GM23338 (cell line): ENCODE results near the gene AKR1B1. TPM values are rescaled to one million over a fixed set of nuclear protein-coding genes. Genes with fewer than 3 reads are reported as not detected.

Experiments used
- ATAC-seq: fragments of 200-7000 bp; cut with Tn5 transposase; 3 replicates; pipeline ENCODE4 v1.9.1; 2020
- DNase-seq: peaks from one replicate; pipeline ENCODE4 v3.0.0-alpha.2; 2015; ENCODE audit warnings: low spot score
- H2AFZ ChIP-seq: fragments of 200-600 bp; sonication (generic); 2 replicates; pipeline ENCODE4 v1.8.0; 2016; ENCODE audit warnings: antibody characterized with exemption, mild to moderate bottlenecking, moderate library complexity
- H3F3A ChIP-seq: fragments of 200-600 bp; sonication (generic); replicated peaks from 2 replicates; pipeline ENCODE4 v1.8.0; 2017; ENCODE audit warnings: antibody characterized with exemption, mixed run types, low read depth
- H3K27ac ChIP-seq: fragments of 200-600 bp; sonication (generic); 2 replicates; pipeline ENCODE4 v1.6.1; 2016; ENCODE audit warnings: low read depth
- H3K27me3 ChIP-seq: fragments of 200-600 bp; sonication (generic); 2 replicates; pipeline ENCODE4 v1.8.0; 2016; ENCODE audit warnings: mild to moderate bottlenecking, mixed run types, moderate library complexity; ENCODE audit not compliant: insufficient read depth
- H3K36me3 ChIP-seq: fragments of 200-600 bp; sonication (generic); 2 replicates; pipeline ENCODE4 v1.8.0; 2016; ENCODE audit warnings: mild to moderate bottlenecking; ENCODE audit not compliant: insufficient read depth
- H3K4me1 ChIP-seq: fragments of 200-600 bp; sonication (generic); 2 replicates; pipeline ENCODE4 v1.8.0; 2016; ENCODE audit warnings: mild to moderate bottlenecking, moderate library complexity; ENCODE audit not compliant: insufficient read depth
- H3K4me2 ChIP-seq: fragments of 200-600 bp; sonication (generic); 2 replicates; pipeline ENCODE4 v1.7.1; 2017; ENCODE audit warnings: mixed run types
- H3K4me3 ChIP-seq: fragments of 200-600 bp; sonication (generic); 2 replicates; pipeline ENCODE4 v1.6.1; 2016; ENCODE audit warnings: mixed run types
- H3K79me2 ChIP-seq: fragments of 200-600 bp; sonication (generic); replicated peaks from 2 replicates; pipeline ENCODE4 v1.8.0; 2017; ENCODE audit warnings: mild to moderate bottlenecking; ENCODE audit not compliant: insufficient read depth
- H3K9me2 ChIP-seq: fragments of 200-600 bp; sonication (generic); 2 replicates; pipeline ENCODE4 v1.8.0; 2017; ENCODE audit not compliant: insufficient read depth
- H4K20me1 ChIP-seq: fragments of 200-600 bp; sonication (generic); replicated peaks from 2 replicates; pipeline ENCODE4 v1.8.0; 2017; ENCODE audit warnings: mild to moderate bottlenecking; ENCODE audit not compliant: insufficient read depth
- H3K27ac Mint-ChIP-seq: 2 replicates; pipeline ENCODE4 v1.8.0; 2020; ENCODE audit warnings: inconsistent platforms, mild to moderate bottlenecking, moderate library complexity, mixed read lengths
- H3K27me3 Mint-ChIP-seq: 3 replicates; pipeline ENCODE4 v1.8.0; 2022; ENCODE audit warnings: low read depth, mild to moderate bottlenecking, moderate library complexity, mixed read lengths, inconsistent platforms; ENCODE audit not compliant: insufficient read depth, poor library complexity
- H3K36me3 Mint-ChIP-seq: 3 replicates; pipeline ENCODE4 v1.8.0; 2021; ENCODE audit warnings: low read depth, mild to moderate bottlenecking, inconsistent platforms, moderate library complexity, mixed read lengths
- H3K4me1 Mint-ChIP-seq: 3 replicates; pipeline ENCODE4 v1.8.0; 2020; ENCODE audit warnings: mild to moderate bottlenecking, inconsistent platforms, mixed read lengths
- H3K4me3 Mint-ChIP-seq: 3 replicates; pipeline ENCODE4 v1.8.0; 2021; ENCODE audit warnings: moderate library complexity, mild to moderate bottlenecking, inconsistent platforms, mixed read lengths
- H3K9me3 Mint-ChIP-seq: 3 replicates; pipeline ENCODE4 v1.8.0; 2020; ENCODE audit warnings: moderate library complexity, mild to moderate bottlenecking, inconsistent platforms, mixed read lengths
- CREB1 ChIP-seq: fragments of 250-450 bp; sonication (Bioruptor Pico); IDR thresholded peaks from 2 replicates; pipeline ENCODE4 v1.5.0; 2020; ENCODE audit warnings: low read depth, mild to moderate bottlenecking, moderate library complexity
- POLR2AphosphoS5 ChIP-seq: IDR thresholded peaks from 2 replicates; pipeline ENCODE4 v1.6.1; 2016; ENCODE audit warnings: antibody characterized with exemption, low read depth
- REST ChIP-seq: IDR thresholded peaks from one replicate; pipeline ENCODE4 v1.6.1; 2018; ENCODE audit warnings: antibody characterized with exemption; ENCODE audit not compliant: unreplicated experiment
- STAT1 ChIP-seq: IDR thresholded peaks from one replicate; pipeline ENCODE4 v1.6.1; 2016; ENCODE audit warnings: antibody characterized with exemption; ENCODE audit not compliant: unreplicated experiment
- ZNF331 ChIP-seq: fragments of 250-450 bp; sonication (Bioruptor Pico); IDR thresholded peaks from 2 replicates; pipeline ENCODE4 v1.5.0; 2020; ENCODE audit warnings: low read depth, mild to moderate bottlenecking, moderate library complexity
- polyA plus RNA-seq: library from polyadenylated mRNA; unstranded; fragments of >200 nt; fragmentation: Nextera tagmentation; extraction: Ambion mirVana; gene quantifications from 2 replicates; pipeline ENCODE4 v1.2.1, GENCODE V29; 2016
- total RNA-seq: library from RNA; depleted of rRNA; stranded (reverse); fragments of >200 nt; shearing (Covaris generic); gene quantifications from 2 replicates; pipeline ENCODE4 v1.2.3, GENCODE V29; 2014; rRNA removed

Gene AKR1B1
- total and polyA plus RNA-seq, 2 experiments from 2014 or later: 132 to 154 TPM

GRCh38 chr7:134394056-134394455 lies 64.8 kb downstream of the AKR1B1 start:
- DNase-seq: no peak
- Mint-ChIP-seq H3K9me3 (no peaks in the 10 kb centered on the region), H3K4me3 (no peak overlapping the region), H3K27ac (no peak overlapping the region), H3K27me3 (peaks cover 4% of the 10 kb centered on the region), H3K4me1 (no peaks in the 10 kb centered on the region), H3K36me3 (no peaks in the 10 kb centered on the region)
- H3K4me1 ChIP-seq: no peaks in the 10 kb centered on the region
- no peaks in the 10 kb centered on the region for H4K20me1 ChIP-seq
- H3K27me3 ChIP-seq: no peaks in the 10 kb centered on the region
- H3K79me2 ChIP-seq: no peaks in the 10 kb centered on the region
- no peak overlapping the region for H3K27ac ChIP-seq
- H3F3A ChIP-seq: no peaks in the 10 kb centered on the region
- no peak for ATAC-seq
- H3K36me3 ChIP-seq: no peaks in the 10 kb centered on the region
- H3K4me3 ChIP-seq: no peak overlapping the region
- no peaks in the 10 kb centered on the region for H3K9me2 ChIP-seq
- no peak overlapping the region for H3K4me2 ChIP-seq
- H2AFZ ChIP-seq: no peak overlapping the region
- TF ChIP-seq CREB1 (CRISPR knock-in tag): no peak
- no peak for TF ChIP-seq ZNF331 (CRISPR knock-in tag)
- TF ChIP-seq REST: no peak
- TF ChIP-seq POLR2AphosphoS5: no peak
- no peak for TF ChIP-seq STAT1

Other genes with a start within 250 kb of the AKR1B1 start
- 24.6 and 29.7 TPM in 2 replicates for gene SLC35B4, start 142.2 kb downstream of the AKR1B1 start, total RNA-seq
- 18.3 and 22.6 TPM in 2 replicates for gene SLC35B4, start 142.2 kb downstream of the AKR1B1 start, polyA plus RNA-seq
- gene AKR1B10, start 68.5 kb upstream of the AKR1B1 start, total RNA-seq: 0.69 TPM in 1 of 2 replicates, not detected in the other
- gene AKR1B10, start 68.5 kb upstream of the AKR1B1 start, polyA plus RNA-seq: 0.27 TPM in 1 of 2 replicates, not detected in the other
- 0.08 TPM in 1 of 2 replicates, not detected in the other for gene AKR1B15, start 90.0 kb upstream of the AKR1B1 start, total RNA-seq
- gene AKR1B15, start 90.0 kb upstream of the AKR1B1 start, polyA plus RNA-seq: 0.17 TPM in 1 of 2 replicates, not detected in the other
- gene BPGM, start 187.8 kb upstream of the AKR1B1 start, total RNA-seq: 16.8 and 16.9 TPM in 2 replicates
- gene BPGM, start 187.8 kb upstream of the AKR1B1 start, polyA plus RNA-seq: 16.5 and 16.9 TPM in 2 replicates